ENCODE results near the gene ANKRD36. TPM values are rescaled to one million over a fixed set of nuclear protein-coding genes. Genes with fewer than 3 reads are reported as not detected.
"Not testable (repeated sequence)": the region's sequence is repeated elsewhere in the genome, so short reads cannot be mapped to it uniquely, and the experiment has no call there.

Gene ANKRD36
- total and polyA plus RNA-seq, 2 of the 13 experiments (the other 11 are each of a cell fraction or from before 2014, with no cell fraction given) = 6.4 to 27.3 TPM

DNA sequence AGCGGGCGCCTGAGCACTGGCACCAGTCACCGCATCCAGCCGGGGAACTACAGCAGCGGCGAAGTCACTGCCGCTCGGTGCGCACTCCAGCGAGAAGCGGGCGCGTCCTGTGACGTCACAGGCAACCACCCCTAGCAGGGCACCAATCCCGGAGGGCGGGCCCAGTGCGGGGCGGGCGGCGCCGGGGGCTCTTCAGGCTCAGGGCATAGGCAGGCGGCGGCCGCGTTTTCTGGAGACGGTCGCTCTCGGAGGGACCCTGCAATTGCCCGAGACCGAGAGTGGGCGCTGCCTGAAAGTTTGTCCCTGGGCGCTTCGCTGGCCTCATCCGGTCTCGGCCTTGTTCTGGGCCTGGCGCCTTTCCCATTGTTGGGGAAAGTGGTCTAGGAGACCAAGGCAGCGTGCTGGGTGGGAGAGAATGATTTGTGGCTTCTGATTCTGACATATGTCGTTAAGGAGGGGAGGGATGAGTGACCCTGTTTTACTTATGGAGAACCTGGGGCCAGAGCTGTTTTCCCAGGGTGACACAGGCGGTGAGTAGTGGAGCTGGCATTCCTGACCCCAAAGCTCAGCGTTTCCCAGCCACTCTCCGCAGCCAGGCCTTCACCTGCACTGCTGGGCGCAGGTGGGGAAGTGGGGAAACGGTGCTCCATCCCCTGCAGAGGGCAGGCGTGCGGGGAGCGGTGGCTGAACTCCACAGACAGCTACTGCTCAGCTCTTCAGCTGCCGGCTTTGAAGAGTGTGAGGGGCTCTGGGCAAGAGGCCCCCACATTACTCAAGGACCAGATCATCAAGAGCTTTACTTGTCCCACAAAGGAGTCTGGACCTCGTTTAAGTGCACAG, 18.0 kb upstream of the ANKRD36 start, which contains the start of gene FAHD2B:
Gene FAHD2B, minus strand, starts transcription at position 111 of the 840 bp plus-strand sequence. CDS start 3,176 bp downstream, outside the sequence.
- H3K27me3 ChIP-seq (ENCODE audit: control insufficient read depth in 1 of 2, insufficient read depth in 2 of 2, low read length in 2 of 2); H4K20me1 ChIP-seq (ENCODE audit: insufficient read depth, low read length); H3K79me2 ChIP-seq (ENCODE audit: insufficient read depth, low read length); FAIRE-seq; CTCF ChIA-PET (ENCODE audit: low intra/inter-chr PET ratio, low total read pairs); in situ Hi-C loops (cut with HindIII; ENCODE audit: extremely low pct_ligation_motif_present, low pct_unique_long_range_greater_than_20kb); H3K9ac ChIP-seq (ENCODE audit: insufficient read depth, low read depth, low read length); H2AFZ ChIP-seq (ENCODE audit: low read length); H3K9me3 ChIP-seq (ENCODE audit: low read length); POLR2A ChIA-PET; intact Hi-C loops (cut with micrococcal nuclease; ENCODE audit: unreplicated experiment); H3K4me1 ChIP-seq (ENCODE audit: insufficient read depth, low read length); H3K36me3 ChIP-seq (replicated peaks in 1 of 2; ENCODE audit: control insufficient read depth in 1 of 2, insufficient read depth in 2 of 2, low read length in 2 of 2); H3K27ac ChIP-seq (ENCODE audit: extremely low read length, insufficient read depth, low read length): not testable (repeated sequence)
- H3K4me3 ChIP-seq (replicated peaks in 1 of 3; ENCODE audit: insufficient read depth in 1 of 3, low read depth in 2 of 3, low read length in 3 of 3) = peak within 1 kb of the TSS in 2 of 3 experiments; percentile 38 to 60; a peak in 5 of 6 replicates
- TF ChIP-seq YEATS4 (CRISPR knock-in tag; IDR thresholded peaks at IDR 0.05; ENCODE audit: borderline replicate concordance) = 0 out of 2 replicates have a peak, but pooled peaks have one; percentile 21
- TF ChIP-seq, protein P1, sequence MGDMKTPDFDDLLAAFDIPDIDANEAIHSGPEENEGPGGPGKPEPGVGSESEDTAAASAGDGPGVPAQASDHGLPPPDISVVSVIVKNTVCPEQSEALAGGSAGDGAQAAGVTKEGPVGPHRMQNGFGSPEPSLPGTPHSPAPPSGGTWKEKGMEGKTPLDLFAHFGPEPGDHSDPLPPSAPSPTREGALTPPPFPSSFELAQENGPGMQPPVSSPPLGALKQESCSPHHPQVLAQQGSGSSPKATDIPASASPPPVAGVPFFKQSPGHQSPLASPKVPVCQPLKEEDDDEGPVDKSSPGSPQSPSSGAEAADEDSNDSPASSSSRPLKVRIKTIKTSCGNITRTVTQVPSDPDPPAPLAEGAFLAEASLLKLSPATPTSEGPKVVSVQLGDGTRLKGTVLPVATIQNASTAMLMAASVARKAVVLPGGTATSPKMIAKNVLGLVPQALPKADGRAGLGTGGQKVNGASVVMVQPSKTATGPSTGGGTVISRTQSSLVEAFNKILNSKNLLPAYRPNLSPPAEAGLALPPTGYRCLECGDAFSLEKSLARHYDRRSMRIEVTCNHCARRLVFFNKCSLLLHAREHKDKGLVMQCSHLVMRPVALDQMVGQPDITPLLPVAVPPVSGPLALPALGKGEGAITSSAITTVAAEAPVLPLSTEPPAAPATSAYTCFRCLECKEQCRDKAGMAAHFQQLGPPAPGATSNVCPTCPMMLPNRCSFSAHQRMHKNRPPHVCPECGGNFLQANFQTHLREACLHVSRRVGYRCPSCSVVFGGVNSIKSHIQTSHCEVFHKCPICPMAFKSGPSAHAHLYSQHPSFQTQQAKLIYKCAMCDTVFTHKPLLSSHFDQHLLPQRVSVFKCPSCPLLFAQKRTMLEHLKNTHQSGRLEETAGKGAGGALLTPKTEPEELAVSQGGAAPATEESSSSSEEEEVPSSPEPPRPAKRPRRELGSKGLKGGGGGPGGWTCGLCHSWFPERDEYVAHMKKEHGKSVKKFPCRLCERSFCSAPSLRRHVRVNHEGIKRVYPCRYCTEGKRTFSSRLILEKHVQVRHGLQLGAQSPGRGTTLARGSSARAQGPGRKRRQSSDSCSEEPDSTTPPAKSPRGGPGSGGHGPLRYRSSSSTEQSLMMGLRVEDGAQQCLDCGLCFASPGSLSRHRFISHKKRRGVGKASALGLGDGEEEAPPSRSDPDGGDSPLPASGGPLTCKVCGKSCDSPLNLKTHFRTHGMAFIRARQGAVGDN (CRISPR knock-in tag; IDR thresholded peaks at IDR 0.05) = peak; percentile 42
- TF ChIP-seq, protein P2, sequence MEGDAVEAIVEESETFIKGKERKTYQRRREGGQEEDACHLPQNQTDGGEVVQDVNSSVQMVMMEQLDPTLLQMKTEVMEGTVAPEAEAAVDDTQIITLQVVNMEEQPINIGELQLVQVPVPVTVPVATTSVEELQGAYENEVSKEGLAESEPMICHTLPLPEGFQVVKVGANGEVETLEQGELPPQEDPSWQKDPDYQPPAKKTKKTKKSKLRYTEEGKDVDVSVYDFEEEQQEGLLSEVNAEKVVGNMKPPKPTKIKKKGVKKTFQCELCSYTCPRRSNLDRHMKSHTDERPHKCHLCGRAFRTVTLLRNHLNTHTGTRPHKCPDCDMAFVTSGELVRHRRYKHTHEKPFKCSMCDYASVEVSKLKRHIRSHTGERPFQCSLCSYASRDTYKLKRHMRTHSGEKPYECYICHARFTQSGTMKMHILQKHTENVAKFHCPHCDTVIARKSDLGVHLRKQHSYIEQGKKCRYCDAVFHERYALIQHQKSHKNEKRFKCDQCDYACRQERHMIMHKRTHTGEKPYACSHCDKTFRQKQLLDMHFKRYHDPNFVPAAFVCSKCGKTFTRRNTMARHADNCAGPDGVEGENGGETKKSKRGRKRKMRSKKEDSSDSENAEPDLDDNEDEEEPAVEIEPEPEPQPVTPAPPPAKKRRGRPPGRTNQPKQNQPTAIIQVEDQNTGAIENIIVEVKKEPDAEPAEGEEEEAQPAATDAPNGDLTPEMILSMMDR (CRISPR knock-in tag; IDR thresholded peaks at IDR 0.05) = peak; percentile 36
- TF ChIP-seq ZFX (CRISPR knock-in tag; IDR thresholded peaks at IDR 0.05; ENCODE audit: low read depth) = peak; percentile 50; the same call in 1 of the 2 replicates
- TF ChIP-seq RFXAP (CRISPR knock-in tag; IDR thresholded peaks at IDR 0.05; ENCODE audit: borderline replicate concordance) = 0 out of 2 replicates have a peak, but pooled peaks have one; percentile 25
- DNase-seq (ENCODE audit: low spot score) (peak; percentile 30), ATAC-seq (peak; percentile 85)
- TSS peak; percentile 82 for BruUV-seq (replicated peaks)
- peak within 1 kb of the TSS; percentile 81 for H3K4me2 ChIP-seq (ENCODE audit: low read depth, low read length)
- 53% methylated on average over 20 of the region's 48 CpGs for WGBS (ENCODE audit: low lambda C conversion rate)

Measured in HepG2 (cell line).